ENCODE data around the gene SUPT20HL2. TPM values are rescaled to one million over a fixed set of nuclear protein-coding genes. Genes with fewer than 3 reads are reported as not detected.

SUPT20HL2 gene
- total RNA-seq, 1 experiment from 2014 or later: not detected

DNA sequence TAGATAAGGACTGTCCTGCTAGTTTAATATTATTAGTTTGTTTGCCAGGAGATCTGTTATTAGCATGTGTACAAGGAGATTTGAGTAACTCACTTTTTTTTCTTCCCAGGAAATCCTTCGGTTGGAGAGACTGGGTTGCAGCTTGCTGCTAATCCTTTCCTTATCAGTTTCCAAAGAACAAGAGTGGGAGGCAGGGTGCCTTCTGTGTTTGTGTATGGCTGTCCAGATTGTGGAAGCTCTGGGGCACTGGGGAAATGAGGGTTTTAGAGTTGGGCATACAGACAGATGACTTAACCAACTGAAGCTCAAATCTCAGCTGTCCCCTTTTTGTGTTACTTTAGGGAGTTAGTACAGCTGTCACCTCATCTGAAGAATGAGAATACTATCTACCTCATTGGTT is 34.0 kb upstream of the SUPT20HL2 start:
- TF ChIP-seq, protein P1, sequence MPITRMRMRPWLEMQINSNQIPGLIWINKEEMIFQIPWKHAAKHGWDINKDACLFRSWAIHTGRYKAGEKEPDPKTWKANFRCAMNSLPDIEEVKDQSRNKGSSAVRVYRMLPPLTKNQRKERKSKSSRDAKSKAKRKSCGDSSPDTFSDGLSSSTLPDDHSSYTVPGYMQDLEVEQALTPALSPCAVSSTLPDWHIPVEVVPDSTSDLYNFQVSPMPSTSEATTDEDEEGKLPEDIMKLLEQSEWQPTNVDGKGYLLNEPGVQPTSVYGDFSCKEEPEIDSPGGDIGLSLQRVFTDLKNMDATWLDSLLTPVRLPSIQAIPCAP (CRISPR knock-in tag; IDR thresholded peaks at IDR 0.05): no peak
- TF ChIP-seq, protein P2, sequence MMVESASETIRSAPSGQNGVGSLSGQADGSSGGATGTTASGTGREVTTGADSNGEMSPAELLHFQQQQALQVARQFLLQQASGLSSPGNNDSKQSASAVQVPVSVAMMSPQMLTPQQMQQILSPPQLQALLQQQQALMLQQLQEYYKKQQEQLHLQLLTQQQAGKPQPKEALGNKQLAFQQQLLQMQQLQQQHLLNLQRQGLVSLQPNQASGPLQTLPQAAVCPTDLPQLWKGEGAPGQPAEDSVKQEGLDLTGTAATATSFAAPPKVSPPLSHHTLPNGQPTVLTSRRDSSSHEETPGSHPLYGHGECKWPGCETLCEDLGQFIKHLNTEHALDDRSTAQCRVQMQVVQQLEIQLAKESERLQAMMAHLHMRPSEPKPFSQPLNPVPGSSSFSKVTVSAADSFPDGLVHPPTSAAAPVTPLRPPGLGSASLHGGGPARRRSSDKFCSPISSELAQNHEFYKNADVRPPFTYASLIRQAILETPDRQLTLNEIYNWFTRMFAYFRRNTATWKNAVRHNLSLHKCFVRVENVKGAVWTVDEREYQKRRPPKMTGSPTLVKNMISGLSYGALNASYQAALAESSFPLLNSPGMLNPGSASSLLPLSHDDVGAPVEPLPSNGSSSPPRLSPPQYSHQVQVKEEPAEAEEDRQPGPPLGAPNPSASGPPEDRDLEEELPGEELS (CRISPR knock-in tag; IDR thresholded peaks at IDR 0.05): no peak
- TF ChIP-seq, protein P3, sequence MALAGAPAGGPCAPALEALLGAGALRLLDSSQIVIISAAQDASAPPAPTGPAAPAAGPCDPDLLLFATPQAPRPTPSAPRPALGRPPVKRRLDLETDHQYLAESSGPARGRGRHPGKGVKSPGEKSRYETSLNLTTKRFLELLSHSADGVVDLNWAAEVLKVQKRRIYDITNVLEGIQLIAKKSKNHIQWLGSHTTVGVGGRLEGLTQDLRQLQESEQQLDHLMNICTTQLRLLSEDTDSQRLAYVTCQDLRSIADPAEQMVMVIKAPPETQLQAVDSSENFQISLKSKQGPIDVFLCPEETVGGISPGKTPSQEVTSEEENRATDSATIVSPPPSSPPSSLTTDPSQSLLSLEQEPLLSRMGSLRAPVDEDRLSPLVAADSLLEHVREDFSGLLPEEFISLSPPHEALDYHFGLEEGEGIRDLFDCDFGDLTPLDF (CRISPR knock-in tag; IDR thresholded peaks at IDR 0.05): no peak
- TF ChIP-seq ESRRA (CRISPR knock-in tag; IDR thresholded peaks at IDR 0.05; ENCODE audit: borderline replicate concordance): no peak
- TF ChIP-seq TP53 (CRISPR knock-in tag; IDR thresholded peaks at IDR 0.05): no peak
- TF ChIP-seq MXD4 (CRISPR knock-in tag; IDR thresholded peaks at IDR 0.05; ENCODE audit: borderline replicate concordance): no peak
- TF ChIP-seq, protein P4, sequence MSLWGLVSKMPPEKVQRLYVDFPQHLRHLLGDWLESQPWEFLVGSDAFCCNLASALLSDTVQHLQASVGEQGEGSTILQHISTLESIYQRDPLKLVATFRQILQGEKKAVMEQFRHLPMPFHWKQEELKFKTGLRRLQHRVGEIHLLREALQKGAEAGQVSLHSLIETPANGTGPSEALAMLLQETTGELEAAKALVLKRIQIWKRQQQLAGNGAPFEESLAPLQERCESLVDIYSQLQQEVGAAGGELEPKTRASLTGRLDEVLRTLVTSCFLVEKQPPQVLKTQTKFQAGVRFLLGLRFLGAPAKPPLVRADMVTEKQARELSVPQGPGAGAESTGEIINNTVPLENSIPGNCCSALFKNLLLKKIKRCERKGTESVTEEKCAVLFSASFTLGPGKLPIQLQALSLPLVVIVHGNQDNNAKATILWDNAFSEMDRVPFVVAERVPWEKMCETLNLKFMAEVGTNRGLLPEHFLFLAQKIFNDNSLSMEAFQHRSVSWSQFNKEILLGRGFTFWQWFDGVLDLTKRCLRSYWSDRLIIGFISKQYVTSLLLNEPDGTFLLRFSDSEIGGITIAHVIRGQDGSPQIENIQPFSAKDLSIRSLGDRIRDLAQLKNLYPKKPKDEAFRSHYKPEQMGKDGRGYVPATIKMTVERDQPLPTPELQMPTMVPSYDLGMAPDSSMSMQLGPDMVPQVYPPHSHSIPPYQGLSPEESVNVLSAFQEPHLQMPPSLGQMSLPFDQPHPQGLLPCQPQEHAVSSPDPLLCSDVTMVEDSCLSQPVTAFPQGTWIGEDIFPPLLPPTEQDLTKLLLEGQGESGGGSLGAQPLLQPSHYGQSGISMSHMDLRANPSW (CRISPR knock-in tag; conservative IDR thresholded peaks at IDR 0.05; ENCODE audit: low read depth): no peak
- no peak for TF ChIP-seq GRHL2 (CRISPR knock-in tag; IDR thresholded peaks at IDR 0.05; ENCODE audit: insufficient replicate concordance, severe bottlenecking)
- TF ChIP-seq, protein P5, sequence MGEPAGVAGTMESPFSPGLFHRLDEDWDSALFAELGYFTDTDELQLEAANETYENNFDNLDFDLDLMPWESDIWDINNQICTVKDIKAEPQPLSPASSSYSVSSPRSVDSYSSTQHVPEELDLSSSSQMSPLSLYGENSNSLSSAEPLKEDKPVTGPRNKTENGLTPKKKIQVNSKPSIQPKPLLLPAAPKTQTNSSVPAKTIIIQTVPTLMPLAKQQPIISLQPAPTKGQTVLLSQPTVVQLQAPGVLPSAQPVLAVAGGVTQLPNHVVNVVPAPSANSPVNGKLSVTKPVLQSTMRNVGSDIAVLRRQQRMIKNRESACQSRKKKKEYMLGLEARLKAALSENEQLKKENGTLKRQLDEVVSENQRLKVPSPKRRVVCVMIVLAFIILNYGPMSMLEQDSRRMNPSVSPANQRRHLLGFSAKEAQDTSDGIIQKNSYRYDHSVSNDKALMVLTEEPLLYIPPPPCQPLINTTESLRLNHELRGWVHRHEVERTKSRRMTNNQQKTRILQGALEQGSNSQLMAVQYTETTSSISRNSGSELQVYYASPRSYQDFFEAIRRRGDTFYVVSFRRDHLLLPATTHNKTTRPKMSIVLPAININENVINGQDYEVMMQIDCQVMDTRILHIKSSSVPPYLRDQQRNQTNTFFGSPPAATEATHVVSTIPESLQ (CRISPR knock-in tag; IDR thresholded peaks at IDR 0.05): no peak
- TF ChIP-seq, protein P6, sequence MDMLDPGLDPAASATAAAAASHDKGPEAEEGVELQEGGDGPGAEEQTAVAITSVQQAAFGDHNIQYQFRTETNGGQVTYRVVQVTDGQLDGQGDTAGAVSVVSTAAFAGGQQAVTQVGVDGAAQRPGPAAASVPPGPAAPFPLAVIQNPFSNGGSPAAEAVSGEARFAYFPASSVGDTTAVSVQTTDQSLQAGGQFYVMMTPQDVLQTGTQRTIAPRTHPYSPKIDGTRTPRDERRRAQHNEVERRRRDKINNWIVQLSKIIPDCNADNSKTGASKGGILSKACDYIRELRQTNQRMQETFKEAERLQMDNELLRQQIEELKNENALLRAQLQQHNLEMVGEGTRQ (CRISPR knock-in tag; IDR thresholded peaks at IDR 0.05): no peak
- TF ChIP-seq ATF1 (CRISPR knock-in tag; IDR thresholded peaks at IDR 0.05): no peak
- H3K4me1 Mint-ChIP-seq: peaks cover 7% of the 10 kb centered on the region; the same call in 1 of the 2 replicates
- H3K27me3 Mint-ChIP-seq (ENCODE audit: low read depth): no peaks in the 10 kb centered on the region
- DNase-seq (ENCODE audit: low spot score) (no peak), ATAC-seq (no peak)
- ChIA-PET CTCF (interaction anchor here (1.1 kb wide), 1 partner anchor 24 kb away, joined by 3 read pairs; no protein-coding TSS in a partner anchor), POLR2A (no interaction called here)
- no peaks in the 10 kb centered on the region for H3K9me3 Mint-ChIP-seq
- no peak overlapping the region for H3K4me3 Mint-ChIP-seq
- H3K27ac Mint-ChIP-seq: no peak overlapping the region
- no peaks in the 10 kb centered on the region for H3K36me3 Mint-ChIP-seq

DNA sequence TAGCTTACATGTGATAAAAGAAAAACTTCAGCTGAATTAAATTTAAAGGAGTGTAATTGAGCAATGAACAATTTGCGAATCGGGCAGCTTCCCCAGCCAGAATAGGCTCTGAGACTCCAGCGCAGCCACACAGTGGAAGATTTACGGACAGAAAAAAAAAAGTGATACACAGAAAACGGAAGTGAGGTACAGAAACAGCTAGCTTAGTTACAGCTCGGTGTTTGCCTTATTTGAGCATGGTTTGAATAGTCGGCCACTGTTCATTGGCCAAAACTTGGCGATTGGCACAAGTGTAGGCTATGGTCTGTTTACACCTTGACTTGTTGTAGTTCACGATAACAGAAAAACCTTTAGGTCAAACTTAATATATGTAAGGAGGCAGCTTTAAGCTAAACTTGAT is 29.9 kb upstream of the SUPT20HL2 start:
- Mint-ChIP-seq H3K27me3 (ENCODE audit: low read depth) (no peaks in the 10 kb centered on the region), H3K27ac (no peak overlapping the region), H3K36me3 (no peaks in the 10 kb centered on the region), H3K4me3 (no peak overlapping the region), H3K4me1 (peaks cover 7% of the 10 kb centered on the region; the same call in 1 of the 2 replicates), H3K9me3 (no peaks in the 10 kb centered on the region)
- no peak for ATAC-seq
- CTCF ChIA-PET: no interaction called here
- no peak for DNase-seq (ENCODE audit: low spot score)
- POLR2A ChIA-PET: no interaction called here
- TF ChIP-seq ZNF396 (CRISPR knock-in tag; IDR thresholded peaks at IDR 0.05; ENCODE audit: borderline replicate concordance) (no peak), NFYB (CRISPR knock-in tag; conservative IDR thresholded peaks at IDR 0.05; ENCODE audit: low read depth) (no peak), SMAD4 (CRISPR knock-in tag; IDR thresholded peaks at IDR 0.05) (no peak), GABPB1 (CRISPR knock-in tag; IDR thresholded peaks at IDR 0.05) (no peak)
- TF ChIP-seq, protein P1 (CRISPR knock-in tag; IDR thresholded peaks at IDR 0.05): no peak
- TF ChIP-seq, protein P6 (CRISPR knock-in tag; IDR thresholded peaks at IDR 0.05): no peak

Data from WTC11 (cell line).